Uterus (tissue), 4 donors: ENCODE data around the gene LRRC26. TPM values are rescaled to one million over a fixed set of nuclear protein-coding genes. Genes with fewer than 3 reads are reported as not detected.

Experiments used
- DNase-seq, 2 donors: peaks; one replicate each; pipeline ENCODE4 v3.0.0-alpha.2; 2019 to 2020
- H3K27ac ChIP-seq, 2 donors: fragments of 200-600 bp; sonication (generic); 1 replicate in 1 of 2; 2 replicates in 1 of 2; pipeline ENCODE4 v1.5.1; 2016 to 2018
- H3K27me3 ChIP-seq, 2 donors: fragments of 200-600 bp; sonication (generic); one replicate each; pipeline ENCODE4 v1.5.1; 2018 to 2019; ENCODE audit warnings: control low read depth in 1 of 2
- H3K36me3 ChIP-seq, 2 donors: fragments of 200-600 bp; sonication (generic); one replicate each; pipeline ENCODE4 v1.5.1; 2019; ENCODE audit warnings: control low read depth in 1 of 2
- H3K4me1 ChIP-seq, 2 donors: fragments of 200-600 bp; sonication (generic); one replicate each; pipeline ENCODE4 v1.5.1; 2018 to 2019; ENCODE audit warnings: control low read depth in 1 of 2
- H3K4me3 ChIP-seq, 2 donors: fragments of 200-600 bp; sonication (generic); 1 replicate in 1 of 2; 2 replicates in 1 of 2; pipeline ENCODE4 v1.5.1; 2018 to 2019; ENCODE audit warnings: mild to moderate bottlenecking in 1 of 2
- H3K9me3 ChIP-seq, 2 donors: fragments of 200-600 bp; sonication (generic); one replicate each; pipeline ENCODE4 v1.5.1; 2019; ENCODE audit warnings: control low read depth in 1 of 2
- POLR2A ChIP-seq, 2 donors: fragments of 450-650 bp; IDR thresholded peaks; one replicate each; pipeline ENCODE4 v1.6.1; 2016; ENCODE audit warnings: antibody characterized with exemption in 2 of 2, mild to moderate bottlenecking in 1 of 2, moderate library complexity in 1 of 2
- intact Hi-C: fragments of 100-400 bp; cut with DNase I; formaldehyde crosslinking; loops from one replicate; pipeline ENCODE4 v1.15.1; 2023; ENCODE audit warnings: low total_unique reads
- total RNA-seq, 4 donors: library from RNA; depleted of rRNA in 3 of 4; stranded (reverse); fragments of >200 nt in 3 of 4; gene quantifications; one replicate each; pipeline versions ENCODE4 v1.1.0 to v1.2.4, GENCODE V29; 2014 to 2023
- TF ChIP-seq, protein P1 (sequence below), 4 experiments: fragments of 200-600 bp in 2 of 4; fragments of 450-650 bp in 2 of 4; sonication (generic) in 2 of 4; IDR thresholded peaks; one replicate each; pipeline ENCODE4 v1.5.1; 2016 to 2019; ENCODE audit warnings: antibody characterized with exemption in 4 of 4, mild to moderate bottlenecking in 2 of 4, moderate library complexity in 1 of 4
- donor health status: DM: yes; HTN: yes; CAD: no.

The LRRC26 gene
- total RNA-seq, 4 donors from 2014 or later = 0.29 TPM; not detected in 3

DNA sequence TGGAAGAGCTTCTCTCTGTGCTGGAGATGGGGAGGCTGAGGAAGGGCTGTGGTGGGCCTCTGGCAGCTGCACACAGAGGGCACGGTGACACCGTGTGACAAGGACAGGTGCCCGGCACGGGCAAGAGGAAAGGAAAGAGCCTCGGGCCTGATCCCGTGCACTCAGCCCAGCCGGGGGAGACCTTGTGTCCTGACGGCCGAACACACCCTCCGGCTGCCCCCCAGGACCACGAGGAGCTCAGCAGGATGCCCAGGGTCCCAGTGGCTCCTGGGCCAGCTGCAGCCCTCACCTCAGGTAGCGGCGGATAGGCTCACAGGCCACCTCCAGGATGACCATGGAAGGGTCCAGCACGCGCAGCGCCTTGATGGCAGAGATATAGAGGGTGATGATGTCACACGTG is 13.0 kb upstream of the LRRC26 start:
- Histone ChIP-seq H3K36me3 (no peaks in the 10 kb centered on the region), H3K27ac (no peak overlapping the region), H3K4me3 (no peak overlapping the region), H3K27me3 (no peaks in the 10 kb centered on the region), H3K4me1 (peaks cover 9 to 15% of the 10 kb centered on the region in 2 donors), H3K9me3 (no peaks in the 10 kb centered on the region)
- intact Hi-C loops = no loop called here
- no peak for DNase-seq
- no peak for TF ChIP-seq POLR2A (IDR thresholded peaks at IDR 0.05)
- TF ChIP-seq, protein P1, sequence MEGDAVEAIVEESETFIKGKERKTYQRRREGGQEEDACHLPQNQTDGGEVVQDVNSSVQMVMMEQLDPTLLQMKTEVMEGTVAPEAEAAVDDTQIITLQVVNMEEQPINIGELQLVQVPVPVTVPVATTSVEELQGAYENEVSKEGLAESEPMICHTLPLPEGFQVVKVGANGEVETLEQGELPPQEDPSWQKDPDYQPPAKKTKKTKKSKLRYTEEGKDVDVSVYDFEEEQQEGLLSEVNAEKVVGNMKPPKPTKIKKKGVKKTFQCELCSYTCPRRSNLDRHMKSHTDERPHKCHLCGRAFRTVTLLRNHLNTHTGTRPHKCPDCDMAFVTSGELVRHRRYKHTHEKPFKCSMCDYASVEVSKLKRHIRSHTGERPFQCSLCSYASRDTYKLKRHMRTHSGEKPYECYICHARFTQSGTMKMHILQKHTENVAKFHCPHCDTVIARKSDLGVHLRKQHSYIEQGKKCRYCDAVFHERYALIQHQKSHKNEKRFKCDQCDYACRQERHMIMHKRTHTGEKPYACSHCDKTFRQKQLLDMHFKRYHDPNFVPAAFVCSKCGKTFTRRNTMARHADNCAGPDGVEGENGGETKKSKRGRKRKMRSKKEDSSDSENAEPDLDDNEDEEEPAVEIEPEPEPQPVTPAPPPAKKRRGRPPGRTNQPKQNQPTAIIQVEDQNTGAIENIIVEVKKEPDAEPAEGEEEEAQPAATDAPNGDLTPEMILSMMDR (IDR thresholded peaks at IDR 0.05) = no peak

GRCh38 chr9:137181680-137182079 is 11.8 kb upstream of the LRRC26 start:
- Histone ChIP-seq H3K36me3 (no peaks in the 10 kb centered on the region), H3K9me3 (no peaks in the 10 kb centered on the region), H3K4me1 (peaks cover 5 to 7% of the 10 kb centered on the region in 2 donors), H3K27me3 (no peaks in the 10 kb centered on the region), H3K4me3 (no peak overlapping the region), H3K27ac (no peak overlapping the region)
- no peak for DNase-seq
- intact Hi-C loops = no loop called here
- no peak for TF ChIP-seq POLR2A (IDR thresholded peaks at IDR 0.05)
- TF ChIP-seq, protein P1 (IDR thresholded peaks at IDR 0.05) = no peak

GRCh38 chr9:137180491-137180890 is 10.6 kb upstream of the LRRC26 start:
- Histone ChIP-seq H3K4me1 (no peaks in the 10 kb centered on the region), H3K9me3 (no peaks in the 10 kb centered on the region), H3K4me3 (no peak overlapping the region), H3K27me3 (no peaks in the 10 kb centered on the region), H3K36me3 (no peaks in the 10 kb centered on the region), H3K27ac (no peak overlapping the region)
- intact Hi-C loops = no loop called here
- no peak for TF ChIP-seq POLR2A (IDR thresholded peaks at IDR 0.05)
- TF ChIP-seq, protein P1 (IDR thresholded peaks at IDR 0.05) = no peak
- DNase-seq = no peak

DNA sequence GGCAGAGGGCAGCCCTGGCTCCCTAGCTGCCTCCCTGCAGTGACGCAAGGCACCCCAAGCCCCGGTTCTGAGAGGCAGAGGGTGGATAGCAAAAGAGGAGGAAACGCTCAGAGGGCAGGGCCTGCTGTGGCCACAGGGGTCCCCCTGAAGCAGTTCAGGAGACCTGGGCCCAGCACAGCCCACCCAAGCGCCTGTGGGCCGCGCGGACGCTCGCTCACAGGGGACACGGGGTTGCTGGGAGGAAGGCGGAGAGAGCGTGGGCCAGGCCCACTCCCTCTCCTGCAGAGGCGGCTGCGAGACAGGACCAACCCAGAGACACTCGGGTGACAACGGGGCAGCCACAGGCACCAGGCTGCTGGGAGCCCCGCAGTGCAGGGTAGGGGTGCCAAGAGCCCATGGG is 9.9 kb upstream of the LRRC26 start:
- H3K4me1 ChIP-seq = no peaks in the 10 kb centered on the region
- intact Hi-C loops = no loop called here
- H3K27ac ChIP-seq = no peak overlapping the region
- no peak for DNase-seq
- H3K9me3 ChIP-seq = no peaks in the 10 kb centered on the region
- H3K36me3 ChIP-seq = no peaks in the 10 kb centered on the region
- H3K4me3 ChIP-seq = no peak overlapping the region
- TF ChIP-seq, protein P1 (IDR thresholded peaks at IDR 0.05) = no peak
- TF ChIP-seq POLR2A (IDR thresholded peaks at IDR 0.05) = no peak
- no peaks in the 10 kb centered on the region for H3K27me3 ChIP-seq

DNA sequence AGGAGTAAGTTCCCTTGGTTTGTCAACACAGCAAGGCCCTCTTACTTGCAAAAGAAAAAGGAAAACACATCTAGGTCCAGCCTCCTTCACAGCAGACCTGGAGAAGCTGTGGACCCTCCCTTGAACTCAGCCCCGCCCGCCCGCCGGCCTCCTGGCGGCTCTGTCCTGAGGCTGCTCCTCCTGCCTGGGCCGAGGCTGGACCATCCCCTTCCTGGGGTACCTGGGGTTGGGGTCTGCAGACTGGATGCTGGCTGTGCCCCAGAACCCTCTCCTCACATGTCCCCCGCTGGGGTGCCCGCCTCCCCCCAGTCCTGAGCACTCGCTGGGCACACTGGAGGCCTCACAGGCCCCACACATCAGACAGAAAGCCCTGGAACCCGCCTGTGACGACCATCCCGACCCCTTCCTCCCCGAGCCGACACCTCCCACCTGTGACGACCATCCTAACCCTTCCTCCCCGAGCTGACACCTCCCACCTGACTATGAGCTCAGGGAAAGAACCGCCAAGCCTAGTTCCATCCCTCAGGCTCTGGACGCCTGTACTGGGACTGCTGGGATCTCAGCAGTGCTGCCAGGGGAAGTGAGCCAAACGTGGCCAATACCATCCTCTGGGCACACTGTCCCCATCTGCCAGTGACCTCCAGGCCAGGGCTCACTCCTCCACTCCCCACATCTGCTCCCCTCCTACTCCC is 9.2 kb upstream of the LRRC26 start:
- Histone ChIP-seq H3K36me3 (no peaks in the 10 kb centered on the region), H3K4me1 (no peaks in the 10 kb centered on the region), H3K4me3 (no peak overlapping the region), H3K27ac (no peak overlapping the region), H3K9me3 (no peaks in the 10 kb centered on the region), H3K27me3 (no peaks in the 10 kb centered on the region)
- DNase-seq = no peak
- intact Hi-C loops = no loop called here
- TF ChIP-seq, protein P1 (IDR thresholded peaks at IDR 0.05) = no peak
- no peak for TF ChIP-seq POLR2A (IDR thresholded peaks at IDR 0.05)
